ENCODE results near the gene EXO1. TPM values are rescaled to one million over a fixed set of nuclear protein-coding genes. Genes with fewer than 3 reads are reported as not detected.

Gene EXO1
- total RNA-seq, 1 experiment from 2014 or later = 32.9 TPM

DNA sequence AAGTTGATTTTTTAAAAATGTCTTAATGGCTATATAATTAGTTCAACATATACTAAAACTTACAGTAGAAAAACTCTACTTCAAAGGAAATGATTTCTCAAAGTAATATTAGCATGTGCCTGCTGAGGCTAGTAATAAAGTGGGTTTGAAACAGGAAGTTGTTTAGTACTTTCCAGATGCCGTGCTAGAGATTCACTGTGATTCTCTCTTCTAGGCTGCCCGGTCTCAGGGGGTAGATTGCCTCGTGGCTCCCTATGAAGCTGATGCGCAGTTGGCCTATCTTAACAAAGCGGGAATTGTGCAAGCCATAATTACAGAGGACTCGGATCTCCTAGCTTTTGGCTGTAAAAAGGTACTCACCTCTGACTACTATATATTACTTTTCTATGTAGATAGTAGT, 9.1 kb downstream of the EXO1 start:
- ChIA-PET RAD21 (ENCODE audit: low non-redundant PET in 1 of 2, low total read pairs in 2 of 2, uncharacterized antibody in 2 of 2, unreplicated experiment in 2 of 2) (interaction anchor here in 1 of 2 experiments (0.6 kb wide), 1 partner anchor 162 kb away, joined by 4 read pairs; no protein-coding TSS in a partner anchor), CTCF (no interaction called here), POLR2A (no interaction called here)
- DNase-seq (ENCODE audit: low read depth, low spot score) = no peak
- no peak for TF ChIP-seq ZFX (IDR thresholded peaks at IDR 0.05)
- no peak for TF ChIP-seq TCF7L2 (IDR thresholded peaks at IDR 0.05; ENCODE audit: borderline replicate concordance, extremely low read depth, insufficient read depth, insufficient read length)
- TF ChIP-seq POLR2A (IDR thresholded peaks at IDR 0.05; ENCODE audit: borderline replicate concordance, extremely low read depth, insufficient read depth, insufficient read length) = no peak
- TF ChIP-seq SIN3A (IDR thresholded peaks at IDR 0.05; ENCODE audit: low read depth) = no peak
- no peak for TF ChIP-seq YY1 (IDR thresholded peaks at IDR 0.05; ENCODE audit: extremely low read depth, insufficient replicate concordance, low read depth, low read length)
- TF ChIP-seq ZNF274 (IDR thresholded peaks at IDR 0.05; ENCODE audit: low read depth, low read length) = no peak
- TF ChIP-seq, protein P1, sequence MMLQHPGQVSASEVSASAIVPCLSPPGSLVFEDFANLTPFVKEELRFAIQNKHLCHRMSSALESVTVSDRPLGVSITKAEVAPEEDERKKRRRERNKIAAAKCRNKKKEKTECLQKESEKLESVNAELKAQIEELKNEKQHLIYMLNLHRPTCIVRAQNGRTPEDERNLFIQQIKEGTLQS (IDR thresholded peaks at IDR 0.05) = no peak
- TF ChIP-seq JUND (IDR thresholded peaks at IDR 0.05) = no peak
- no peak for TF ChIP-seq EZH2phosphoT487 (IDR thresholded peaks at IDR 0.05; ENCODE audit: borderline replicate concordance)
- no peak for TF ChIP-seq CEBPB (IDR thresholded peaks at IDR 0.05; ENCODE audit: low read depth)
- no peak for TF ChIP-seq SP1 (IDR thresholded peaks at IDR 0.05; ENCODE audit: low read depth)
- TF ChIP-seq EZH2 (IDR thresholded peaks at IDR 0.05) = no peak
- TF ChIP-seq EGR1 (IDR thresholded peaks at IDR 0.05; ENCODE audit: low read depth) = no peak
- TF ChIP-seq, protein P2, sequence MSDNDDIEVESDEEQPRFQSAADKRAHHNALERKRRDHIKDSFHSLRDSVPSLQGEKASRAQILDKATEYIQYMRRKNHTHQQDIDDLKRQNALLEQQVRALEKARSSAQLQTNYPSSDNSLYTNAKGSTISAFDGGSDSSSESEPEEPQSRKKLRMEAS (IDR thresholded peaks at IDR 0.05) = no peak
- TF ChIP-seq, protein P3, sequence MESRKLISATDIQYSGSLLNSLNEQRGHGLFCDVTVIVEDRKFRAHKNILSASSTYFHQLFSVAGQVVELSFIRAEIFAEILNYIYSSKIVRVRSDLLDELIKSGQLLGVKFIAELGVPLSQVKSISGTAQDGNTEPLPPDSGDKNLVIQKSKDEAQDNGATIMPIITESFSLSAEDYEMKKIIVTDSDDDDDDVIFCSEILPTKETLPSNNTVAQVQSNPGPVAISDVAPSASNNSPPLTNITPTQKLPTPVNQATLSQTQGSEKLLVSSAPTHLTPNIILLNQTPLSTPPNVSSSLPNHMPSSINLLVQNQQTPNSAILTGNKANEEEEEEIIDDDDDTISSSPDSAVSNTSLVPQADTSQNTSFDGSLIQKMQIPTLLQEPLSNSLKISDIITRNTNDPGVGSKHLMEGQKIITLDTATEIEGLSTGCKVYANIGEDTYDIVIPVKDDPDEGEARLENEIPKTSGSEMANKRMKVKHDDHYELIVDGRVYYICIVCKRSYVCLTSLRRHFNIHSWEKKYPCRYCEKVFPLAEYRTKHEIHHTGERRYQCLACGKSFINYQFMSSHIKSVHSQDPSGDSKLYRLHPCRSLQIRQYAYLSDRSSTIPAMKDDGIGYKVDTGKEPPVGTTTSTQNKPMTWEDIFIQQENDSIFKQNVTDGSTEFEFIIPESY (IDR thresholded peaks at IDR 0.05; ENCODE audit: extremely low read depth, insufficient replicate concordance, low read length) = no peak
- TF ChIP-seq RAD21 (IDR thresholded peaks at IDR 0.05; ENCODE audit: low read depth) = no peak
- TF ChIP-seq, protein P4, sequence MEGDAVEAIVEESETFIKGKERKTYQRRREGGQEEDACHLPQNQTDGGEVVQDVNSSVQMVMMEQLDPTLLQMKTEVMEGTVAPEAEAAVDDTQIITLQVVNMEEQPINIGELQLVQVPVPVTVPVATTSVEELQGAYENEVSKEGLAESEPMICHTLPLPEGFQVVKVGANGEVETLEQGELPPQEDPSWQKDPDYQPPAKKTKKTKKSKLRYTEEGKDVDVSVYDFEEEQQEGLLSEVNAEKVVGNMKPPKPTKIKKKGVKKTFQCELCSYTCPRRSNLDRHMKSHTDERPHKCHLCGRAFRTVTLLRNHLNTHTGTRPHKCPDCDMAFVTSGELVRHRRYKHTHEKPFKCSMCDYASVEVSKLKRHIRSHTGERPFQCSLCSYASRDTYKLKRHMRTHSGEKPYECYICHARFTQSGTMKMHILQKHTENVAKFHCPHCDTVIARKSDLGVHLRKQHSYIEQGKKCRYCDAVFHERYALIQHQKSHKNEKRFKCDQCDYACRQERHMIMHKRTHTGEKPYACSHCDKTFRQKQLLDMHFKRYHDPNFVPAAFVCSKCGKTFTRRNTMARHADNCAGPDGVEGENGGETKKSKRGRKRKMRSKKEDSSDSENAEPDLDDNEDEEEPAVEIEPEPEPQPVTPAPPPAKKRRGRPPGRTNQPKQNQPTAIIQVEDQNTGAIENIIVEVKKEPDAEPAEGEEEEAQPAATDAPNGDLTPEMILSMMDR (IDR thresholded peaks at IDR 0.05 in 2 of 3, conservative IDR thresholded peaks at IDR 0.05 in 1 of 3; ENCODE audit: borderline replicate concordance in 1 of 3, insufficient read depth in 1 of 3, low read depth in 2 of 3, low read length in 2 of 3) = no peak
- Histone ChIP-seq H4K20me1 (ENCODE audit: insufficient read depth) (no peaks in the 10 kb centered on the region; the same call in 1 of the 2 replicates), H3K9me2 (ENCODE audit: insufficient read depth) (no peaks in the 10 kb centered on the region), H3K27me3 (ENCODE audit: insufficient read depth, low read length) (no peaks in the 10 kb centered on the region), H3K4me1 (ENCODE audit: control insufficient read depth in 1 of 2, insufficient read depth in 2 of 2, low read length in 2 of 2) (no peaks in the 10 kb centered on the region), H3K9ac (ENCODE audit: low read length) (no peak overlapping the region), H3K27ac (ENCODE audit: low read depth, low read length) (no peak overlapping the region), H3K79me2 (ENCODE audit: insufficient read depth, low read length) (peaks cover 4% of the 10 kb centered on the region; the same call in 1 of the 2 replicates), H3K9me3 (ENCODE audit: control insufficient read depth in 1 of 2, insufficient read depth in 1 of 2, low read depth in 1 of 2, low read length in 2 of 2) (no peaks in the 10 kb centered on the region), H3K4me3 (replicated peaks in 1 of 2; ENCODE audit: low read depth in 1 of 2, low read length in 2 of 2) (no peak overlapping the region), H3K4me2 (ENCODE audit: low read length) (no peak overlapping the region), H3K36me3 (ENCODE audit: control insufficient read depth in 1 of 2, insufficient read depth in 2 of 2, low read length in 2 of 2) (peaks cover 32 to 50% of the 10 kb centered on the region in 2 experiments), H2AFZ (ENCODE audit: low read depth, low read length, poor library complexity, severe bottlenecking) (no peak overlapping the region)
- ATAC-seq = no peak
- intact Hi-C loops (cut with micrococcal nuclease) = no loop called here
- no TSS peak for BruUV-seq (replicated peaks)

All from HCT116 (cell line).